ENCODE results near the gene SDK2. TPM values are rescaled to one million over a fixed set of nuclear protein-coding genes. Genes with fewer than 3 reads are reported as not detected.

Gene SDK2
- total RNA-seq, 2 experiments from 2014 or later: 10.5 to 11.9 TPM

DNA sequence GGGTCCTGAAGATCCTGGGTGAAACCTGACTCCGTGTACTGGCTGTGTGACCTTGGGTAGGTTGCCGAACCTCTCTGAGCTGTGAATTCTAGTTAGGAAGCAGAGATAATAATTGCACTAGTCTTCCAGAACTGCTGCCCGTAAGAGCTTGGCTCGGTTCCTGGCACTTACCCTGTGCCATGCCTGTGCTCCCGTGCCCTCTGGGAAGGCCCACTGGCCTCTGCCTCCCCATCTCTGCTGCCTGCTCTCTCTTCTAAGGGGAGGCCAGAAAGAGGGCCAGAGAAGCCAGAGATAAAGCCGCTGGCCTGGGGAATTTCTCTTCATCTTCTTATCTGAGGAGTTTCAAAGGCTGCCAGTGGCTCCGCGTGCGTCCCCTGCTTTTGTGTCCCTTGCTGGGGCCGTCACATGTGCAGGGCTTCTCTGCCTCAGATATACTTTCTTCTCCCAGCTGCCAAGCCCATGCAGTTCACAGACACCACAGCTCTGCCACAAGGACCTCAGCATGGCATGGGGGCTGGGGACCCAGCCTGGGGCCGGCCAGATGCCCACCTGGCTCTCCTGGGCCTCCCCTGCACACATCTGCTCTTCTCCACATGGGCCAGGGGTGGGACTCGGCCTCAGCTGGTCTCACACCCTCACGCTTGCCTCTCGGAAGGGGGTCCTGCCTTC, 145.2 kb downstream of the SDK2 start:
- no peaks in the 10 kb centered on the region for H3K9me3 Mint-ChIP-seq
- H3K36me3 Mint-ChIP-seq (ENCODE audit: low read depth): no peaks in the 10 kb centered on the region
- no peak for DNase-seq
- H3K4me1 Mint-ChIP-seq: no peaks in the 10 kb centered on the region
- no peak overlapping the region for H3K27ac Mint-ChIP-seq
- H3K4me3 Mint-ChIP-seq: no peak overlapping the region
- no peaks in the 10 kb centered on the region for H3K27me3 Mint-ChIP-seq
- CTCF ChIA-PET: no interaction called here
- POLR2A ChIA-PET: no interaction called here

DNA sequence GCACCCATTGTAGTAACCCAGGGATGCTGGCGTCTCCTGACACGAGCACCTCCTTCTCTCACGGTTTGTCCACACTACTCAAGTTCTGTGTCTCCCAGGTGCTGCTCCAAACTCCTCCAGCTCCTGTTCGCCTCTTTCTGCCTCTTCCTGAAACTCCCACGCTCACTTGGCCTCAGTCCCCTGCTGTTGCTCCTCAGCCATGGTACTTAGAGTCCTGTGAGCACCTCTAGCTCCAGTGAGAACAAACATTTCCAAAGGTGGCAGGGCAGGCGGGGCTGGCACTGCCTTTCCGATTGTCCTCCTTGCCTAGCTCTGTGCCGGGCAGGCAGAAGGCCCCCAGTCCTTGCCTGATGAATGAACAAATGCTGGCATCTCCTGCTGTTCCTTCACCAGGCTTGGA, 146.1 kb downstream of the SDK2 start:
- no peak overlapping the region for H3K27ac Mint-ChIP-seq
- no peak for DNase-seq
- ChIA-PET POLR2A (no interaction called here), CTCF (no interaction called here)
- no peaks in the 10 kb centered on the region for H3K27me3 Mint-ChIP-seq
- H3K4me3 Mint-ChIP-seq: no peak overlapping the region
- H3K9me3 Mint-ChIP-seq: no peaks in the 10 kb centered on the region
- no peaks in the 10 kb centered on the region for H3K4me1 Mint-ChIP-seq
- H3K36me3 Mint-ChIP-seq (ENCODE audit: low read depth): no peaks in the 10 kb centered on the region

DNA sequence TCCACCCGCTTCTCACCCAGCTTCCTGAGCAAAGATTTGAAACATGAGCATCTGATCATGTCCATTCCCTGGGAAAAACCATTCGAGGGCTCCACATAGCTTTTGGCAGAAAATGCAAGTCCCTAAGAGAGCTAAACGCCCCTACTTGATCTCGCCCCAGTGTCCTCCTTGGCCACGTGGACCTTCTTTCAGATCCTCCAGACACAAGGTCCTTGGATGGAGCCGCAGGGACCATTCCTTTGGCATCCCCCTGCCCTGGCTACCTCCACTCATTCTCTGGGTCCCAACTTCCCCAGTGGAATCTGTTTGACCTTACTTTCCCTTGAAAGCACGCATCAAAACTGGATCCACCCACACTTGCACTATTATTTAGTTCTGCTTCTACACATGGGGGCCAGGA, 146.5 kb downstream of the SDK2 start:
- no peak for DNase-seq
- Mint-ChIP-seq H3K27me3 (no peaks in the 10 kb centered on the region), H3K4me3 (no peak overlapping the region), H3K36me3 (ENCODE audit: low read depth) (no peaks in the 10 kb centered on the region), H3K9me3 (no peaks in the 10 kb centered on the region), H3K4me1 (no peaks in the 10 kb centered on the region), H3K27ac (no peak overlapping the region)
- CTCF ChIA-PET: no interaction called here
- POLR2A ChIA-PET: no interaction called here

DNA sequence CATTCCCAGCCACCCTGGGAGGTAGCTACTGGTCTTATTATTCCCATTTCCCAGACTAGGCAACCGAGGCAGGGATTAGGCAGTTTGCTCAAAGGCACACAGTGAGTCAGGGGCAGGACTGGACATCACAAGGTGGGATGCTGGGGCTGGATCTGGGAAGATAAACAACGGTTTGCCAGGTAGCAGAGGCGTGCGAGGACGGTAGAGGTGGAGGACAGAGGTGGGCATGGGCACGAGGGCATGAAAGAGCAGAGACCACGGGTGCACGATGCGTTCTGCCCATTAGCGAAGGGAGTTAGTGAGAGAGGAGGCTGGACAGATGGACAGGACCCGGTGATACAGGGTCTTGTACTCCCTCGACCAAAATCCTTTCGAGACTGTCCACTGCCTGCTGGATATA, 148.0 kb downstream of the SDK2 start:
- H3K4me3 Mint-ChIP-seq: no peak overlapping the region
- POLR2A ChIA-PET: no interaction called here
- H3K27me3 Mint-ChIP-seq: no peaks in the 10 kb centered on the region
- H3K36me3 Mint-ChIP-seq (ENCODE audit: low read depth): no peaks in the 10 kb centered on the region
- H3K27ac Mint-ChIP-seq: no peak overlapping the region
- CTCF ChIA-PET: no interaction called here
- no peaks in the 10 kb centered on the region for H3K9me3 Mint-ChIP-seq
- DNase-seq: no peak
- no peaks in the 10 kb centered on the region for H3K4me1 Mint-ChIP-seq

DNA sequence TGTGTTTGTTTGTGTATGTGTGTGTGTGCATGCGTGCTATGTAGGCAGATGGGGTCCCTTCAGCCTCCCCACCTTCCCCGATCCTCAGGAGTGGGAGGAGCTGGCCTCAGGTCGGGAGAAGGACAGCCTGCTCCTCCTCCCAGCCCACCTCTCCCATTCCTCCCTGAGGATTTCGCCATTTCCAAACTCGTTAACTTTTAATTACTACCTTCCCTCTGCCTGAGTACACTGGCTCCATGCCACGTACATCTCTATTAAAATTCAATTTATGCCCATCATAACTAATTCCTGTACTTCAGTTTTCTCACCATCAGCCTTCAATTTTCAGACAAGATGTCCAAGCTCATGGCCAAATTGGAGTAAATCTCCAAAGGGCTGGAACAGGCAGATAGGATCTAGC, 148.6 kb downstream of the SDK2 start:
- ChIA-PET CTCF (no interaction called here), POLR2A (no interaction called here)
- no peaks in the 10 kb centered on the region for H3K36me3 Mint-ChIP-seq (ENCODE audit: low read depth)
- no peak overlapping the region for H3K27ac Mint-ChIP-seq
- no peaks in the 10 kb centered on the region for H3K4me1 Mint-ChIP-seq
- H3K27me3 Mint-ChIP-seq: no peaks in the 10 kb centered on the region
- DNase-seq: no peak
- H3K4me3 Mint-ChIP-seq: no peak overlapping the region
- no peaks in the 10 kb centered on the region for H3K9me3 Mint-ChIP-seq

DNA sequence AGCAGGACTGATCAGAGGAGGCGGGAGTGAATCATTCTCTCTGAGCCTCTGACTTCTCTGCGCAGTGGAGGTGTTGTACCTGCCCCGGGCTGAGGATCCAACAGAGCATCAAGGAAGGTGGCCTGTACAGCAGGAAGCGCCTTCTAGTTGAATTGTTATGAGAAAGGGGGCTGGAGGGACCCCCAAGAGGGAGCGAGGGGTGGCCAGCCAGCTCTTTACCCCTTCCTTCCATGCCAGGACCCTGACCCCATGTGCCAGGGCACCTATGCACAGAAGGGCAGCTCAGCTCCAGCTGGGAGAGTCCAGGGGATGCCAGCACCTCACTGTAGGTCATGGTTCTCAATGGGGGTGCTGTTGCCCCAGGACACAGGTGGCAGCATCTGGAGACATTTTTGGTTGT, 149.3 kb downstream of the SDK2 start:
- H3K4me1 Mint-ChIP-seq: no peaks in the 10 kb centered on the region
- H3K27ac Mint-ChIP-seq: no peak overlapping the region
- no peak for DNase-seq
- CTCF ChIA-PET: no interaction called here
- no peaks in the 10 kb centered on the region for H3K27me3 Mint-ChIP-seq
- no peak overlapping the region for H3K4me3 Mint-ChIP-seq
- no peaks in the 10 kb centered on the region for H3K9me3 Mint-ChIP-seq
- no peaks in the 10 kb centered on the region for H3K36me3 Mint-ChIP-seq (ENCODE audit: low read depth)
- POLR2A ChIA-PET: no interaction called here

DNA sequence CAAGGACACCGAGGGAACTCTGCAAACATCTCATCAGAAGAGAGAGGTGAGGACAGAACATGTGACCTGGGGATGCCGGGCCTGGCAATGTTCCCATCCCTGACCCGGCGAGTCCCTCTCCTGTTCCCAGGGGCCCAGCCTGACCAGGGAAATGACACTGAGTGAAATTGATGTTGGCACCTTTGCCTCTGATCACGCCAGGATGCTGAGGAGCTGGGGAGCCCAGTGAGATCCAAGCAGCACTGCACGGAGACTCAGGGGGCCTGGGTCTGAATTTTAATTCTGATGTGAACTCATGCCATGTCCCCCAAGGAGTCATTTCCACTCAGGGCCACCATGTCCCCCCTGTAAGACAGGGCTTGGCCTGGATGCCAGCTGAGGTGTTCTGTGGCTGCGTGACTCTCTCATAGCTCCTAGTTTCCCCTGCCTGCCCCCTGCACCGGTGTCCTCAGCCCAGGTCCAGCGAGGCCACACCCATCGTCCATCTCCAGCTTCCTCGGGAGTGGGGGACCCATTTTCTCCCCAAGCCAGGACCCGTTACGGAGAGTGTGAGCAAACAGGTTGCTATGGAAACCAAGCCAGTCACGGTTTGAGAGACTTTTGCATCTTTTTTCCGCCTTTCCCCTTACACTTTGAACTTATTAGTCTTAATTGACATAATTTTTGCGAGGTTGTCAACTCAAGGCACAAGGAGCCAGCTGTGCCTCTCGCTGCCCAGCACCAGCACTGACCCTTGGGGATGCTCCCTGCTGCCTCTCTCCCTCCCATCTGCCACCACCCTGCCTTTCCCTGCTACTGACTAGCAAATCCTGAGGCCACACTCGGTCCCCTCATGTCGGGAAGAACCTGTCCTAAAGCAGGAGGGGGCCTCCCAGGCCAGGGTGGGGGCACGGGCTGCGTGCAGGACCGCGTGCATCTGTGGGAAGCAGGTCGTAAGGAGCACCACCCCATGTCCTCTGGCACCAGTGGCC, 150.0 kb downstream of the SDK2 start:
- H3K27ac Mint-ChIP-seq: no peak overlapping the region

DNA sequence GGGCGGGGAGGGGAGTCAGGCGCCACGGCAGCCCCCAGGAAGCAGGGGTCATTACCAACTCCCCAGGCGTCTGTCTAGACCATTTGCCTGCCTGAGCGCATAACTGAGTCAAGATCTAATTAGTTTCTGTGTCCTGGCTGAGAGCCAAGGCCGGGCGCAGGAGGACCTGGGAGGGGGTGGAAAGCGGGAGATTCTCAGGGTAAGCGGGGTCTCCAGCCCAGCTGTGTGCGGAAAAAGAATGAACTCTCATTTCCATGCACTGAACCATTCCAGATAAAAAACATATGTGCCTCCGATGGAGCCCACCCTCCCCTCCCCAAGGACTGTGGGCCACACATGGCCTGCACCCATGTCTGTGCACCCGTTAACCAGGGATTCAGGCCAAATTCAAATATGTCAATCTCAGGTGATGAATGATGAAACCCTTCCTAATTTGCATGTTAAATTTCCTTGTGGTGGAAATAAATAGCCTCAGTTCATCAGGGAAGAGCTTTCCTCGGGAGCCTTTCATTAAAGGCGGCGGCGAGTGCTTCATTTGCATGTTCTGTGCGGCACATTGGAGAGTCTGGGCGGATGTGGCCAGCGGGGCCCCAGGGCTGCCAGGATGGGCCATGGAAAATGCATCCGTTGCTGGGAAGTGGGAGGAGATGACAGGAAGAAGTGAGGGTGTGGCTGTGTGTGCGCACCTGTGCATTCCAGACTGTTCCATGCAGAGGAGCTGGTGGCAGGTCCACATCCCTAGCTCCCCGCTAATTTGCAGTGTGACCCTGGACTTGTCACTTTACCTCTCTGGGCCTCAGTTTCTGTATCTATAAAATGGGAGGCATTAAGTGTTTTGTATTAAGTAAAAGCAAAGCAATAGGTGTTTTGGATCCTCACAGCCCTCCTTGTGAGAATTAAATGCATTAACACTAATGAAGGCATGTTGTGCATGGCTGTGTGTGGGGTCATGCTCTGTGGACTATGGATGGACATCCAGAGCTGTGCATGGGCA, 151.1 kb downstream of the SDK2 start:
- H3K4me3 Mint-ChIP-seq: no peak overlapping the region
- no peaks in the 10 kb centered on the region for H3K36me3 Mint-ChIP-seq (ENCODE audit: low read depth)
- H3K9me3 Mint-ChIP-seq: no peaks in the 10 kb centered on the region
- H3K27me3 Mint-ChIP-seq: no peaks in the 10 kb centered on the region
- no peaks in the 10 kb centered on the region for H3K4me1 Mint-ChIP-seq
- H3K27ac Mint-ChIP-seq: no peak overlapping the region
- no peak for DNase-seq
- ChIA-PET CTCF (interaction anchor here (0.6 kb wide), 1 partner anchor 82 kb away, joined by 5 read pairs; no protein-coding TSS in a partner anchor), POLR2A (no interaction called here)

More for the DNA sequence above, 150.0 kb downstream of the SDK2 start:
- CTCF ChIA-PET: interaction anchor here (0.6 kb wide), 1 partner anchor 83 kb away, joined by 5 read pairs; no protein-coding TSS in a partner anchor
- DNase-seq: no peak
- Mint-ChIP-seq H3K36me3 (ENCODE audit: low read depth) (no peaks in the 10 kb centered on the region), H3K4me1 (no peaks in the 10 kb centered on the region), H3K4me3 (no peak overlapping the region), H3K27me3 (no peaks in the 10 kb centered on the region), H3K9me3 (no peaks in the 10 kb centered on the region)
- POLR2A ChIA-PET: no interaction called here

DNA sequence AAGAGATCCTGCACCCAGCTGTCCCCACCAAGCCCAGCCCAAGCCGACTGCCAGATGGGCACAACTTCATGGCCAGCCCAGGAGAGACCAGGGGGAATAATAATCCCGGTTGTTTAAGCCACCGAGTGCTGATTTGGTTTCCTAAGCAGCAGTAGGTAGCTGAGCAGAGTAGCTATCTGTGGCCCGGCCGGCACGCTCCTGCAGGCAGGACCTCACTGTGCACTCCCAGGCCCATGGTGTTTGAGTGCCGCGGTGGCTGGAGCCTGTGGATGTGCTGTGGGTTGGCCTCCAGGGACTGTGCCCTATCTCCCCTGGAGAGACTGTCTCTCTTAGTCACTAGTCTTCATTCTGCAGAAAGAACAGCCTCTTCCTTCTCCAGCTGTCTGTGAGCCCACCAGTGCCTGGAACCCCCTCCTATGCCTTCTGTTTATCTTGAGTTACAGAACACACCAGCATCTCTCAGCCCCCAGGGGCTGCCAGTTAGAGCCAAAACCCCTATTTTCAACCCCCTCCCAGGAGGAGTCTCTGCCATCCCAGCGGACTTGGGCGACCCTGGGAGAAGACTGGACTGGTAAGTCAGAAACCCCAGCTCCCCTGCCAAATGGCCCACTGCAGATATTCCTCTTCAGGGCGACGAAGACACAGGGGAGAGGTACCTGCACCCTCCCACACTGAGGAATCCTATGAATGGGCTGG, 152.0 kb downstream of the SDK2 start:
- no peaks in the 10 kb centered on the region for H3K4me1 Mint-ChIP-seq
- DNase-seq: no peak
- no peaks in the 10 kb centered on the region for H3K27me3 Mint-ChIP-seq
- no peaks in the 10 kb centered on the region for H3K36me3 Mint-ChIP-seq (ENCODE audit: low read depth)
- H3K9me3 Mint-ChIP-seq: no peaks in the 10 kb centered on the region
- ChIA-PET CTCF (interaction anchor here (0.7 kb wide), 1 partner anchor 17 kb away, joined by 3 read pairs; no protein-coding TSS in a partner anchor), POLR2A (no interaction called here)
- no peak overlapping the region for H3K4me3 Mint-ChIP-seq
- no peak overlapping the region for H3K27ac Mint-ChIP-seq

DNA sequence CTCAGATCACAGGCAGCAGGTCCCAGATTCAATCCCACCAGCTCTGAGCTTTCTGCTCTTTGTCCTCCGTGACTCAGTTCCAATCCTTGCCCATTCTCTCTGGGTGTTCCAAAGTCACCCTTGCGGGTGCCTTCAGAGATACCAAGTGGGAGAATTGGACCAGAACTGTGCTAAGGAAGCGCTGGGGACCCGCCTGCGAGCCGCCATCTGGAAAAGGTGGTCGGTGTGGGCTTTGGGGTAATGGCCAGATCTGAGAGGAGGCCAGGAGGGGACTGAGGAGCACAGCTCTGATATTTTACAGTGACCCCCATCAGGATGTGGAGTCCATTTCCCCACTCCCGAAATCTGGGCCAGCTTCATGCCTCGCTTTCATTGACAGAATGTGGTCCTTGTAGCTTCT, 152.6 kb downstream of the SDK2 start:
- H3K4me1 Mint-ChIP-seq: no peaks in the 10 kb centered on the region
- no peaks in the 10 kb centered on the region for H3K27me3 Mint-ChIP-seq
- no peaks in the 10 kb centered on the region for H3K36me3 Mint-ChIP-seq (ENCODE audit: low read depth)
- ChIA-PET CTCF (interaction anchor here (0.7 kb wide), 1 partner anchor 18 kb away, joined by 3 read pairs; no protein-coding TSS in a partner anchor), POLR2A (no interaction called here)
- H3K4me3 Mint-ChIP-seq: no peak overlapping the region
- H3K27ac Mint-ChIP-seq: no peak overlapping the region
- no peak for DNase-seq
- no peaks in the 10 kb centered on the region for H3K9me3 Mint-ChIP-seq

DNA sequence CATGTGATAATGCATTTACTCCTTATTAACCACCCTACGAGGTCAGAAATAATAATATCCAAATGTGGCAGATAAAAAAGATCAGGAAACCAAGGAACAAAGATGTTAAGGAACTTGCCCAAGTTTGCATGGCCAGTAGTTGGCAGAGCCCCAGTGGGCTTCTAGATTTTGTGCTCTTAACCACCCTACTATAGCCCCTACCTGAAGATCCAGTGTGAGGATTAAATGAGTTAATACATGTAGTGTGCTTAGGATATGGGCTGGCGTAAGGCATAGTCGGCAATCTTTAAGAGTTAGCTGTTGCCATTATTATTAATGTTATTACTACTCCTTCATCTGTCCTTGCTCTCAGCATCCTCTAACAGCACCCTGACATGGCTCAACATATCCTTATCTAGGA, 153.4 kb downstream of the SDK2 start:
- no peak for DNase-seq
- no peak overlapping the region for H3K4me3 Mint-ChIP-seq
- H3K36me3 Mint-ChIP-seq (ENCODE audit: low read depth): peaks cover 3% of the 10 kb centered on the region
- ChIA-PET POLR2A (no interaction called here), CTCF (no interaction called here)
- H3K27me3 Mint-ChIP-seq: no peaks in the 10 kb centered on the region
- no peaks in the 10 kb centered on the region for H3K9me3 Mint-ChIP-seq
- no peak overlapping the region for H3K27ac Mint-ChIP-seq
- no peaks in the 10 kb centered on the region for H3K4me1 Mint-ChIP-seq

DNA sequence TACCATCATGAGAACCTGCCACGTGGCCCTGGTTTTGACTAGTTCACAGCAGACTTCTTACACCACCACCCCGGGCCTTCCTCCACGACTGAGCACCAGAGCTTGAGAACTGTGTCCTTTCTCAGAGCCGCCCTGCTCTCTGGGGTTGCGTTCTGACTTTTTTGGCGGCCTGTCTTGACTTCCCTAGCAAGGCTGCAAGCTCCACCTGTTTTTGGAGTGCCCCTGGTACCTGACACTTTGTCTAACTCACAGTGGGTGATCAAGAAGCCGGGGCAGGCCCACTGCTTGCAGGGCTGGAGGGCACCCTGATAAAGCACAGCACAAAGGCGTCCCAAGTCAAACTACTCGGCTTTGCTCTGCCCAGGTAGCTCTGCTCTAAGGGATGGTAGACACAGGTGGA, 154.3 kb downstream of the SDK2 start:
- Mint-ChIP-seq H3K36me3 (ENCODE audit: low read depth) (peaks cover 4% of the 10 kb centered on the region), H3K27ac (no peak overlapping the region), H3K27me3 (no peaks in the 10 kb centered on the region), H3K9me3 (peaks cover 6% of the 10 kb centered on the region), H3K4me3 (no peak overlapping the region), H3K4me1 (no peaks in the 10 kb centered on the region)
- no peak for DNase-seq
- POLR2A ChIA-PET: no interaction called here
- CTCF ChIA-PET: no interaction called here
